Gastrocnemius medialis (tissue), 4 donors: ENCODE measurements around the gene LRRC41. TPM values are rescaled to one million over a fixed set of nuclear protein-coding genes. Genes with fewer than 3 reads are reported as not detected.

Experiments used
- ATAC-seq, 2 donors: fragments of 150-250 bp; one replicate each; pipeline ENCODE4 v1.9.1; 2016
- DNase-seq, 2 donors: peaks; one replicate each; pipeline ENCODE4 v3.0.0-alpha.2; 2019
- H3K27ac ChIP-seq, 4 donors: fragments of 200-600 bp; sonication (generic); 1 replicate in 1 of 4; 2 replicates in 3 of 4; pipeline ENCODE4 v1.5.1; 2016 to 2018; ENCODE audit warnings: mild to moderate bottlenecking in 2 of 4, moderate library complexity in 1 of 4
- H3K27me3 ChIP-seq, 3 donors: fragments of 200-600 bp; sonication (generic) in 2 of 3; 1 replicate in 1 of 3; 2 replicates in 2 of 3; pipeline versions ENCODE4 v1.5.1 to v1.6.0; 2016 to 2019; ENCODE audit warnings: mild to moderate bottlenecking in 1 of 3, moderate library complexity in 1 of 3
- H3K36me3 ChIP-seq, 2 donors: fragments of 200-600 bp; sonication (generic) in 1 of 2; one replicate each; pipeline ENCODE4 v1.5.1; 2017 to 2018
- H3K4me1 ChIP-seq, 2 donors: fragments of 200-600 bp; sonication (generic) in 1 of 2; one replicate each; pipeline ENCODE4 v1.5.1; 2016 to 2017; ENCODE audit warnings: mild to moderate bottlenecking in 2 of 2
- H3K4me3 ChIP-seq, 4 donors: fragments of 200-600 bp; sonication (generic) in 3 of 4; 1 replicate in 1 of 4; 2 replicates in 3 of 4; pipeline ENCODE4 v1.5.1; 2016 to 2019; ENCODE audit warnings: mild to moderate bottlenecking in 2 of 4
- H3K9me3 ChIP-seq, 3 donors: fragments of 200-600 bp; sonication (generic) in 2 of 3; 1 replicate in 1 of 3; 2 replicates in 2 of 3; pipeline ENCODE4 v1.5.1; 2016 to 2019
- POLR2A ChIP-seq, 2 donors: fragments of 450-650 bp; IDR thresholded peaks; one replicate each; pipeline ENCODE4 v1.6.1; 2017; ENCODE audit warnings: antibody characterized with exemption in 2 of 2, mild to moderate bottlenecking in 2 of 2, moderate library complexity in 2 of 2
- in situ Hi-C, 4 donors: fragments of 200-750 bp; cut with MboI; loops; one replicate each; pipeline versions ENCODE4 v1.15.0 to v1.8.0; 2017; ENCODE audit warnings: low sequenced_read_pairs in 4 of 4
- intact Hi-C: fragments of 100-400 bp; cut with DNase I; formaldehyde crosslinking; loops from one replicate; pipeline ENCODE4 v1.15.1; 2023; ENCODE audit warnings: low total_unique reads
- total RNA-seq, 4 donors: library from RNA; depleted of rRNA; stranded (reverse); fragments of >200 nt; gene quantifications; one replicate each; pipeline versions ENCODE4 v1.1.0 to v1.2.3, GENCODE V29; 2016
- TF ChIP-seq, protein P1 (sequence below), 5 experiments: fragments of 450-650 bp in 3 of 5; fragments of 200-600 bp in 2 of 5; sonication (generic) in 2 of 5; IDR thresholded peaks in 4 of 5; conservative IDR thresholded peaks in 1 of 5; 1 replicate in 4 of 5; 2 replicates in 1 of 5; pipeline ENCODE4 v1.5.1; 2016 to 2019; ENCODE audit warnings: antibody characterized with exemption in 5 of 5, mild to moderate bottlenecking in 3 of 5, moderate library complexity in 3 of 5

LRRC41 gene
- total RNA-seq, 4 donors from 2014 or later = 76.3 to 99.2 (median 77.9) TPM

DNA sequence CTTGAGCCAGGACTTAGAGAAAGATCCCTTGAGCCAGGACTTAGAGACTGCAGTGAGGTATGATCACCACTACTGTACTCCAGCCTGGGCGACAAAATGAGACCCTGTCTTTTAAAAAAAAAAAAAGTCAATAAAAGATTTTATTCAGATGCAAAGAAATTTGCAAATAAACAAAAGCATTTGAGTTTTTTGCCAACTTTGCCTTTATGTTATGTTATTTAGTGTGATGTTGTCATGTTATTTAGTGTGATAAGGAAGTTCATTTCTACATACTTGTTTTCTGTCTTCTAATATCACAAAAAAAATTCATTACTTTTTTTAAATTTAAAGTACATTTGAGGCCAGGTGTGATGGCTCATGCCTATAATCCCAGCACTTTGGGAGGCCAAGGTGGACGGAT, 46.9 kb downstream of the LRRC41 start:
- intact Hi-C loops = no loop called here
- no peak for ATAC-seq
- no peak for TF ChIP-seq POLR2A (IDR thresholded peaks at IDR 0.05)
- TF ChIP-seq, protein P1, sequence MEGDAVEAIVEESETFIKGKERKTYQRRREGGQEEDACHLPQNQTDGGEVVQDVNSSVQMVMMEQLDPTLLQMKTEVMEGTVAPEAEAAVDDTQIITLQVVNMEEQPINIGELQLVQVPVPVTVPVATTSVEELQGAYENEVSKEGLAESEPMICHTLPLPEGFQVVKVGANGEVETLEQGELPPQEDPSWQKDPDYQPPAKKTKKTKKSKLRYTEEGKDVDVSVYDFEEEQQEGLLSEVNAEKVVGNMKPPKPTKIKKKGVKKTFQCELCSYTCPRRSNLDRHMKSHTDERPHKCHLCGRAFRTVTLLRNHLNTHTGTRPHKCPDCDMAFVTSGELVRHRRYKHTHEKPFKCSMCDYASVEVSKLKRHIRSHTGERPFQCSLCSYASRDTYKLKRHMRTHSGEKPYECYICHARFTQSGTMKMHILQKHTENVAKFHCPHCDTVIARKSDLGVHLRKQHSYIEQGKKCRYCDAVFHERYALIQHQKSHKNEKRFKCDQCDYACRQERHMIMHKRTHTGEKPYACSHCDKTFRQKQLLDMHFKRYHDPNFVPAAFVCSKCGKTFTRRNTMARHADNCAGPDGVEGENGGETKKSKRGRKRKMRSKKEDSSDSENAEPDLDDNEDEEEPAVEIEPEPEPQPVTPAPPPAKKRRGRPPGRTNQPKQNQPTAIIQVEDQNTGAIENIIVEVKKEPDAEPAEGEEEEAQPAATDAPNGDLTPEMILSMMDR (IDR thresholded peaks at IDR 0.05 in 4 of 5, conservative IDR thresholded peaks at IDR 0.05 in 1 of 5) = no peak

DNA sequence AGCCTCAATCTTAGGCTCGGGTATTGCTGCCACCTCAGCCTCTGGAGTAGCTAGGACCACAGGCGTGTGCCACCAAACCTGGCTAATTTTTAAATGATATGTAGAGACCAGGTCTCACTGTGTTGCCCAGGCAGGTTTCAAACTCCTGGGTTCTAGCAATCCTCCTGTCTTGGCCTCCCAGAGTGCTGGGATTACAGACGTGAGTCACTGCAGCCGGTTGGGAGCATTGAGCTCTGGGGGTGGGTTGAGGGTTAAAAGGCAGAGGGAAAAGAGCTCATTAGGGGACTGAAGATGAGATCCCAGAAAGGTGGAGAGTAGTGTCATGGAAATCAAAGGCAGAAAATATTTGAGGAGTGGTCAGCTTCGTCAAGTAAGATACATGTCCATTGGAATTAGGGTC, 48.7 kb downstream of the LRRC41 start:
- no peaks in the 10 kb centered on the region for H3K36me3 ChIP-seq
- in situ Hi-C loops (no loop called here), intact Hi-C loops (no loop called here)
- no peak overlapping the region for H3K27ac ChIP-seq
- TF ChIP-seq, protein P1 (IDR thresholded peaks at IDR 0.05 in 4 of 5, conservative IDR thresholded peaks at IDR 0.05 in 1 of 5) = no peak
- no peak for TF ChIP-seq POLR2A (IDR thresholded peaks at IDR 0.05)
- no peak overlapping the region for H3K4me3 ChIP-seq
- H3K27me3 ChIP-seq = no peaks in the 10 kb centered on the region
- ATAC-seq (no peak), DNase-seq (no peak)
- no peaks in the 10 kb centered on the region for H3K4me1 ChIP-seq
- no peaks in the 10 kb centered on the region for H3K9me3 ChIP-seq

More for the DNA sequence above, 46.9 kb downstream of the LRRC41 start:
- Histone ChIP-seq H3K4me3 (no peak overlapping the region), H3K36me3 (no peaks in the 10 kb centered on the region), H3K9me3 (no peaks in the 10 kb centered on the region), H3K27me3 (no peaks in the 10 kb centered on the region), H3K4me1 (no peaks in the 10 kb centered on the region), H3K27ac (no peak overlapping the region)
- in situ Hi-C loops = no loop called here
- DNase-seq = no peak

GRCh38 chr1:46248122-46248920, 55.1 kb downstream of the LRRC41 start:
- Histone ChIP-seq H3K4me3 (peak overlapping the region; percentile 61 to 78 (median 67)), H3K27me3 (no peaks in the 10 kb centered on the region), H3K4me1 (peaks cover 8 to 10% of the 10 kb centered on the region in 2 donors), H3K36me3 (no peaks in the 10 kb centered on the region), H3K27ac (no peak overlapping the region), H3K9me3 (no peaks in the 10 kb centered on the region)
- ATAC-seq = no peak
- in situ Hi-C loops (no loop called here), intact Hi-C loops (no loop called here)
- TF ChIP-seq, protein P1 (IDR thresholded peaks at IDR 0.05 in 4 of 5, conservative IDR thresholded peaks at IDR 0.05 in 1 of 5) = no peak
- TF ChIP-seq POLR2A (IDR thresholded peaks at IDR 0.05) = no peak
- DNase-seq = peak in 1 of 2 donors; percentile 28

- intact Hi-C loops (loop anchor here (2.0 kb wide), 2 partner anchors 93 to 471 kb away; partner anchors contain the start of genes EFCAB14 and NSUN4), in situ Hi-C loops (no loop called here)
- Histone ChIP-seq H3K4me1 (peaks cover 8 to 10% of the 10 kb centered on the region in 2 donors), H3K27me3 (no peaks in the 10 kb centered on the region), H3K27ac (peak within 1 kb of the TSS; percentile 67 to 75 (median 72)), H3K4me3 (peak within 1 kb of the TSS; percentile 66 to 80 (median 76)), H3K9me3 (no peaks in the 10 kb centered on the region), H3K36me3 (no peaks in the 10 kb centered on the region)
- TF ChIP-seq, protein P1 (IDR thresholded peaks at IDR 0.05 in 4 of 5, conservative IDR thresholded peaks at IDR 0.05 in 1 of 5) = no peak
- TF ChIP-seq POLR2A (IDR thresholded peaks at IDR 0.05) = no peak
- peak; percentile 98 for DNase-seq
- ATAC-seq = peak; percentile 97 to 99
Observed at GRCh38 chr1:46247436-46248121, 55.8 kb downstream of the LRRC41 start, which contains the start of gene RAD54L. TSS of gene RAD54L (plus strand) at chr1:46247763. CDS start at chr1:46248406, 643 bp downstream.
